Activated CD4-positive, CD25-positive, alpha-beta regulatory T cell (primary cell): Measurements from ENCODE around the gene CKB.

Source experiments
- DNase-seq, 4 experiments: peaks; one replicate each; lab custom pipeline; 2025; lab: John Stamatoyannopoulos, UW

The CKB gene

GRCh38 chr14:103537175-103537990 lies 14.8 kb upstream of the CKB start:
- no peak for DNase-seq

DNA sequence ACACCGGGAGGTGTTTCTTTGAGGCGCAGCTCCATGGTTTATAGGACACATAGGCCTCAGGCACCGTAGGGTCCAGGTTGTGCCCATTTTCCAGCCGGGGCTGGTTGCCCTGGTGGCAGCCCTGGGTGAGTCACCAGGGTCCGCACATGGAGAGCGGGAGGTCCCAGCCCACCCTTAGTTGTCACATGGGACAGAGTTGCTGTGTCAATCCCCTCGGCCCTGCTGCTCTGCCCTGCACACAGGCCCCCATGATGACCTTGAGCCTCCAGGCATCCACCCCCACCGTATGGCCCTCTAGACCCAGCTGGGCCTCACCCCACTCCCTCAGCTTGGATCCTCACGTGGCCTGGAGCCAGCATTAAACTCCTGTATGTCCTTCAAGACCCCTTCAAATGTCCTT lies 14.1 kb upstream of the CKB start:
- DNase-seq = no peak

DNA sequence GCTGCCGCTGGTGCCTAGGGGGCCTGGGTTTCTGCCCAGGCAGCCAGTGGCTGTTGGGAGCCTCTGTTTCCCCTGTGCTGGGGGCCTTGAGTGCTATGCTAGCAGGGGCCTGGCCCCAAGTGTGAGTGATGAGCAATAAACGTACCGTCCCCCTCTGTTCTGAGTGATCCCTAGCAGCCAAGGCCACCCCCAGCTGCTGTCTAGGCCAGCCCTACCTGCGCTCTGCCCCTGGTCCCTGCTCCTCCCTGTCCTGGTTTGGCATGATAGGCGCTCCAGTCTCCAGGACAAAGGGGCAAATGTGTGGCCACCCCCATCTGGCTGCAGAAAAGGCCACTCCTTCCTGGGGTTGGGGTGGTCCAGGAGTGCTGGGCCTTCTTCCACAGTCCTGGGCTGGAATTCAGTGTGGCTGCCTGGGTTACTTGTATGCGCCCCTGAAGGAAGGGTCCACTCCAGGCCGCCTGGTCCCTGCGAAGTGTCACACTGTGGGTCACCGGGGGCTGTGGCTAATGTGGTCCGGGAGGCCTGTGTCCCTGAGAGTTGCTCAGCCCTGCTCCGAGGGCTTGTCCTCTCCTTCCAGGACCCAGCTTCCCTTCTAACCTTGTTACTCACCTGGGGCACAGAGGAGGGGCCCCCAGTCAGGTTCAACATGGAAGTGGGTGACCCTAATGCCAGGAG lies 13.4 kb upstream of the CKB start:
- DNase-seq = no peak

GRCh38 chr14:103535081-103535890 lies 12.7 kb upstream of the CKB start:
- DNase-seq = no peak

DNA sequence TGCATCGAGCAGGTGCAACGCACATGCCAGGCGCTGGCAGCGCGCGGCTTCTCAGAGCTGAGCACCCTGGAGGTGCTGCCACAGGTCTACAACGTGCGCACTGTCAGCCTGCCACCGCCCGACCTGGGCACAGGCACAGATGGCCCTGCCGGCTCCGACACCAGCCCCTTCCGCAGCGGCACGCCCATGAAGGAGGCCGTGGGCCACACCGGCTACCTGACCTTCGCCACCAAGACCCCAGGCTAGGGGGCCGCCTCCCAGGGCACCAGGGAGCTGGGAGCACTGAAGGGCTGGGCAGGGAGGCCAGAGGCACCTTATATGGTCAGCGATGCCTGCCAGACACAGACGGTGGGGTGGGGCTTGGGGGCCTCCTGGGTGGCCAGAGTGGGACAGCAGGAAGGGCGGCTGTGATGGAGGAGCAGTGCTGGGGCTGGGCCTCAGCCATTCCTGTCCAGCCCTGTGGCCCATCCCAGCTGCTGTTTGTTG lies 12.0 kb upstream of the CKB start:
- no peak for DNase-seq

DNA sequence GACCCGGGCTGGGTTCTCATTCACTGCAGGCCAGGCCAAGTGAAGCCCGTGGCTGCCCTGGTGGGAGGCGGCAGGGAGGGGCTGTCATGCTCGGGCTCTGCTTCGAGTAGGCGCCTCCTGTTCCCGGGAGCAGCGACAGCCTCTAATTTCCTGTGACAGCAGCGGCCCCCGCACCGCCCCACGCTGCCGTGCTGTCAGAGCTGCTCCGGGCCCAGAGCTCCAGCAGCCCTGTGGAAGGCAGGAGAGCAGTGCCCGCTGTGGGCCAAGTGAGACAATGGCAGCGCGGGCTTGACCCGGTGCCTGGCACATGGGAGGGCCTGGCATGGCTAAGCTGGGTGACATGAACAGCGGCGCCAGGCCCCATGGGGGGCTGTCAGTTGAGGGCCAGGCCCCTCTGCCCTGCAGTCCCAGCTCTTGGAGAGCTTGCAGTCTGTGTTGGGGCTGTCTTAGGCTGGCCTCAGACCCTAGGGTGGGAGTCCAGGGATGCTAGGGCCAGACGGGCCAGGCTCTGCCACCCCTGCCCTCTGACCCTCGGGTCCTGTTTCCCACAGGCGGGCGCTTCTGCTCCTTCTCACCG lies 11.5 kb upstream of the CKB start:
- DNase-seq = no peak

DNA sequence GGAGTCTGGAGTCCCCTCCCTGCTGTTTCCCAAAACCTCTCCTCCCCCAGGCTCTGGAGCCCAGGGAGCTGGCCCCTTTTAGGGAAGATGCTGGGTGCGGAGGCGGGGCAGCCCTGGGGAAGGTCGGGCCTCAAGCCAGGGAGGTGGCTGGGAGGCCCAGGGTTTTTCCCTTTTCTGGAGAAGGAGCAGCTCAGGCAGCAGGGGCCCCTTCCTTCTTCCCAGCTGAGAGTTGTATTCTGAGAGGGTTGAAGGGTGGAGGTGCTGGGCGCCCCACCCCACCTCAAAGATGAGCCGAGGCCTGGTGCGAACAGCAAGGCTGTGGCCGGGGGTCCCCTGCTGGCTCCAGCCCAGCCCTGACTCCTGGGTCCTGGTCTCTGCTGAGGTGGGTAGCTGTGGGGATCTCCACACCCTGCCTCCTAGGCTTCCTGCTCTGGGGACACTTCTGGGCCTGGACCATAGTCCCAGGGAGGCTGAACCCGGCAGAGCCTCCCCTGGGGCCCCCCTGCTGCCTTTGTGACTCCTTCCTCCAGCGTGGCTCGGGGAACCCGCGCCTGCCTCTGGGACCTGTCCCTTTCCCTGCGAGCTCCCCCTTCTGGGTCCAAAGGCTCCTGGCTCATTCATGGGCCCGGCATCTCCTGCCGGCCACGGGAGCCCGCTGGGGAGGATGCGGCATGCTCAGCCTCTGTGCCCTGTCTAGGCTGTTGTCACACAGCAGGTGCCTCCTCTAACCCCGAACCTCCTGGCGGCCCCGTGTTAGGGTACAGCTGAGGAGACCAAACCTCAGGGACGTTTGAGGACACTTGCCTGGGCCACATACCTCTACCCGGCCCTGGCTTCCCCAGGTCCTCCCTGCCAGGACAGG lies 10.7 kb upstream of the CKB start:
- no peak for DNase-seq

DNA sequence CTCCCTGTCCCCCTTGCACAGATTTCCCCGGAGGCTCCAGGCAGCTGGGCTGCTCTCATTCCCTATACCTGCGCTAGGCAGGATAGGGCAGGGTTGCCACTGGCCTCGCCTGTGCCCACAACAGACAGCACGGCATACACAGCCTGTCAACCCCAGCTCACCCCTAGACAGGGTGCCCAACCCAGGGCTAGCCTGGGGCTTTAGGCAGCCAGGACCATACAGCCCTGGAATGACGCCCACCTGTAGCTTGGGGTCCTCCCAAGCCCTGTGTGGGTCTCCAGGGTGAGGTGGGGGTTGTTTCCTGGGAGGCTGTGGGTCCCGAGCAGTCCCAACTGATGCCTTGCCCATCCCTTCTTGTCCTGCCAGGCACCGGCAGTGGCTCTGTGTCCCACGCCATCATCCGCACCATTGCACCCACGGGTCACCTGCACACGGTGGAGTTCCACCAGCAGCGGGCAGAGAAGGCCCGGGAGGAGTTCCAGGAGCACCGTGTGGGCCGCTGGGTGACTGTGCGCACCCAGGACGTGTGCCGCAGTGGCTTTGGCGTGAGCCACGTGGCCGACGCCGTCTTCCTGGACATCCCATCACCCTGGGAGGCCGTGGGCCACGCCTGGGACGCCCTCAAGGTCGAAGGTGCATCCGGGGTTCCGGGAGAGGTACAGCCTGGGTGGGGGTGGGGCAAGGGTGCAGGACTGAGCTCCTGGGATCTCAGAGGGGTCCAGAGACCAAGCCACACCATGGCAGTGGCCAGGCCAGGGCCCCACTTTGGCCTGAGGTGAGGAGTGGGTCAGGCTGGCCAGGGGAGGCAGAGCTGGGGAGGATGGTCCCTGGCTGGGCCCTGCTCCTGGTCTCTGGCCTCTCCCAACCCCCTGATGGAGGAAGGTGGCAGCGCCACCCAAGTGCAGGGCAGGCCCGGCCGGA lies 9.8 kb upstream of the CKB start:
- no peak for DNase-seq

DNA sequence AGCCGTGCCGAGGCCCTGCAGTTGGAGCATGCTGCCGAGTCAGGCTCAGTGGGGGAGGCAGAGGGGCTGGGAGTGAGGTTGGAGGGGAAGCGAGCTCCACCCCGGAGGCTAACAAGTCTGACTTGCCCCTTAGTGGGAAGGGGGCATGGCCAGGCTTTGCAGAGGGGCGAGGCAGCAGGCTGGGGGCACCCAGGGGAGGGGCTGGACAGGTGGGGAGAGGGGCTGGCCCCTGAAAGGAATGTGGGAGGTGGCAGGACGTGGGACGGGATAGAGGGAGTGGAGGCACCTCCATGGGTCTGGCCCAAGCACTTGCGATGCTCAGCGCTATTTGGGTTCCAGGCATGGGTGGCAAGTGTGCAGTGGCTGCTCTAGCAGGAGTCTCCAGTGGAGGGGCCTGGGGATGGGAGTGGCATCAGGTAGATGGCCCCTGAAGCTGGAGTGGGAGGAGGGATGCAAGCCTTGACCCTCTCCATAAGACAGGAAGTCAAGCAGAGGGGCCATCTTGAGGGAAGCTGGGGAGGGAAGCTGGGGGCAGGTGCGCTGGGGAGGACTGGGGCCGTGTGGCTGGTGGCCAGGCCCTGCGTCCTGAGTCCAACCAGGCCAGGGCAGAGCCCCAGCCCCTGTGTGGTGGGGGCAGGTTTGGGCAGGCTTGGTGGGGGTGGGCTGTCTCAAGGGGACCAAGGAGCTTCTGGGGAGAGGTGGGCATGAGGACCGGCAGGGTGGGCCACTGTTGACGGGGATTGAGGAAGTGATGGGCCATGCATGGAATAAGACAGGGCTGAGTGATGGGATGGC lies 9.0 kb upstream of the CKB start:
- DNase-seq = no peak

DNA sequence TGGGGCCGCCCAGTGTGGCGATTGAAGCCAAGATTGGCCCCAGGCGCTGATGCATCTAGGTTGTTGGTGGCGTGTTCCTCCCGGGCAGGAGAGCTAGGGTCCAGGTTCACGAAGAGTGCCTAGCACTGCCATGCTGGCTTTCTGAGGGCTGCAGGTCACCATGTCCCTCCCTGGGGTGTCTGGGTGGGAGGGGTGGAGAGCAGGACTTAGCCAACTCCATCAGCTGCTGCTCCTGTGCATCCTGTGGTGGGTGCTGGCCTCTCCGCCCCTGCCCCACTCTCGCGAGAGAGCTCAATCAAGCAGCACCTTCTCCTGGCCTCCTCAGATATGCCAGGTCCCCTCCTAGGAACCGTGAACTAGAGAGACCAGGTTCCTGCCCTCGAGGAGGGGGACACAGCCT lies 8.2 kb upstream of the CKB start:
- DNase-seq = no peak

- no peak for DNase-seq
These were observed 7.8 kb upstream of the CKB start for GRCh38 chr14:103530390-103530789.

GRCh38 chr14:103529383-103530365 lies 7.0 kb upstream of the CKB start:
- no peak for DNase-seq

DNA sequence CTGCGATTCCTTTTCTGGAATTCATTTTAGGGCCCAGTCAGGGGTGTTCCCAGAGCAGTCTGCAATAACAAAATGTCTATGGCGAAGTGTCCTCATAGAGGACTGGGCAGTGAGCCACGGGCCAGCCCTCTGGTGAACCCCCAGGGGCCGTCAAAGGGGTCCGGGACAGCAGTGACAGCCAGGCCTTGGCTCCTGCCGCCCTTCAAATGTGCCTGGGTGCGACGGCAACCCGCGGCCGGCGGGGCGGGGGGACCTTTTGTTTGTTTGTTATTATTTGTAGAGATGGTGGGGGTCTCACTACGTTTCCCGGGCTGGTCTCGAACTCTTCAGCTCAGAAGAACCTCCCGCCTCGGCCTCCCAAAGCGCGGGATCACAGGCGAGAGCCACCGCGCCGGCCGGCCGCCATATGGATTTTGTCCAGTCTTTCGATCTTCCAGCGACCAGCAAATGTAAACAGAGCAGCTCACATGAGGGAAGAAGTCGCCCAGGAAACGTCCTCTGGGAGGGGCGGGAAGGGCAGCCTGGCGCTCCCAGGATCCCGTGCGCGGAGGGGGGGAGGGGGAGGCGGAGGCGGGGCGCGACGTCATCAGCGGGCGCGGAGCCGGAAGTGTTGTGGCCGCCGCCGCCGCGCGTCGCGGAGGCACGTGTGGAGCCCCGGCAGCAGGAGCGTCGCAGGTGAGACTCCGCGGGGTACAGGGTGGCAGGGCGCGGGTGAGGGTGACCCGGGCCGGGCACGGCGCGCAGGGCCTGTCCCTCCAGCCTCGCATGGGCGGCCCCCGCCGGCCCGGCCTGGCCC lies 6.2 kb upstream of the CKB start, which contains the start of gene TRMT61A:
TSS of gene TRMT61A (plus strand) at position 610 of the 796 bp plus-strand sequence. CDS start 783 bp downstream, outside the sequence.
- DNase-seq = peak; percentile 63 to 71 (median 65)

DNA sequence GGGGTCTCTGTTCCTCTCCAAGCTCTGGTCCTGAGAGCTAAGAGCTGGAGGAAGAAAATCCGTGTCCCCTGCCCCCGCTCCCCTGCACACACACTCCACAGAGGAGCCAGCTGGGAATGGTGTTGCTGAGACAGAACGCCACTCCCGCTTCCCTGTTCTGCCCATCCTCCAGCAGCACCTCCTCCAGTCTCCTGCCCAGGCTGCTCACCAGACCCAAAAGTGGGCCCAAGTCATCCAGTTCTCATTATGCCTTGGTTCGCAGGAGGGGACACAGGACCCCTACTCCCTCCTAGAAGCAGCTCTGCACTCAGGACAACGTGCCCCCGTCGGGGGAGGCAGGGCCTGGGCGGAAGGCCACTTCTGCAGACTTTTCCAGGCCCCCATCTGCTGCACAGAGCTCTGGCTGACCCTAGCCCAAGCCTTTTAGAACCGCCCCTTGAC lies 5.5 kb upstream of the CKB start:
- no peak for DNase-seq

GRCh38 chr14:103527408-103528145 lies 4.9 kb upstream of the CKB start:
- no peak for DNase-seq

DNA sequence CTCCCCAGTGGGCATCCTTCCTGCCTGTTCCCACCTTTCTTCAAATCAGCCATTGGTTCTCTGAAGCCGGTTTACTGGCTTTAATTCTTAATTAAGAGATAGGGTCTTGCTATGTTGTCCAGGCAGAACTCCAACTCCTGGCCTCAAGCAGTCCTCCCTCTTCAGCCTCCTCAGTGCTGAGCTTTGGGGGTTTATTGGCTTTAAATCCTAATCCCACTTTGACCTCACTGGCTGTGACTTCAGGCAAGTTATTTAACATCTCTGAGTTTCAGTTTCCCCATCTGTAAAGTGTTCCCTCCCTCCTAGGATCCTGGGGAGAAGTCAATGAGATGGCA lies 4.3 kb upstream of the CKB start:
- no peak for DNase-seq
